ENCODE data around the gene TFR2. TPM values are rescaled to one million over a fixed set of nuclear protein-coding genes. Genes with fewer than 3 reads are reported as not detected.

The TFR2 gene
- total RNA-seq, 3 donors from 2014 or later: 0.48 TPM; not detected in 2

DNA sequence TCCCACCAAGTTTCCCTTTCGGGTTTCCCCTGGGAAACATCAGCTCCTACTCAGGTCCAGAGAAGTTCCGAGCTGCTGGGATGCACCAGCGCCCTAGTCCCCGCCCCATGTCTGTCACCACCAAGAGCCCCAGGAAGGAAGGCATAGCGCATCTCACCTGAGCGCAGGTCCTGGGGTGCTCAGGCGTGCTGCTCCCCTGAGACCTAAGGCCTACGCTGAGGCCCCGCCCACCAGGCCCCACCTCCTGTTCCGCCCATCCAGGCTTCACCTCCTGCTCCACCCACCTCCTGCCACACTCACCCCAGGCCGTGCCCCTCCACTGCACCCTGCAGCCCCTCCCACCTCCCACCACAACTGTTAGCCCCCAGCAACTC, 1.2 kb upstream of the TFR2 start:
- TF ChIP-seq, protein P1, sequence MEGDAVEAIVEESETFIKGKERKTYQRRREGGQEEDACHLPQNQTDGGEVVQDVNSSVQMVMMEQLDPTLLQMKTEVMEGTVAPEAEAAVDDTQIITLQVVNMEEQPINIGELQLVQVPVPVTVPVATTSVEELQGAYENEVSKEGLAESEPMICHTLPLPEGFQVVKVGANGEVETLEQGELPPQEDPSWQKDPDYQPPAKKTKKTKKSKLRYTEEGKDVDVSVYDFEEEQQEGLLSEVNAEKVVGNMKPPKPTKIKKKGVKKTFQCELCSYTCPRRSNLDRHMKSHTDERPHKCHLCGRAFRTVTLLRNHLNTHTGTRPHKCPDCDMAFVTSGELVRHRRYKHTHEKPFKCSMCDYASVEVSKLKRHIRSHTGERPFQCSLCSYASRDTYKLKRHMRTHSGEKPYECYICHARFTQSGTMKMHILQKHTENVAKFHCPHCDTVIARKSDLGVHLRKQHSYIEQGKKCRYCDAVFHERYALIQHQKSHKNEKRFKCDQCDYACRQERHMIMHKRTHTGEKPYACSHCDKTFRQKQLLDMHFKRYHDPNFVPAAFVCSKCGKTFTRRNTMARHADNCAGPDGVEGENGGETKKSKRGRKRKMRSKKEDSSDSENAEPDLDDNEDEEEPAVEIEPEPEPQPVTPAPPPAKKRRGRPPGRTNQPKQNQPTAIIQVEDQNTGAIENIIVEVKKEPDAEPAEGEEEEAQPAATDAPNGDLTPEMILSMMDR (IDR thresholded peaks at IDR 0.05): no peak
- TF ChIP-seq POLR2A (IDR thresholded peaks at IDR 0.05) (no peak), POLR2AphosphoS5 (IDR thresholded peaks at IDR 0.05) (no peak)
- Histone ChIP-seq H3K9me3 (no peaks in the 10 kb centered on the region), H3K27ac (no peak overlapping the region), H3K4me1 (no peaks in the 10 kb centered on the region), H3K4me3 (no peak overlapping the region), H3K27me3 (peaks cover 7 to 23% of the 10 kb centered on the region in 2 donors), H3K36me3 (no peaks in the 10 kb centered on the region)
- intact Hi-C loops (cut with DNase I; ENCODE audit: low total_unique reads): no loop called here
- no peak for DNase-seq (ENCODE audit: low spot score in 2 of 2)

DNA sequence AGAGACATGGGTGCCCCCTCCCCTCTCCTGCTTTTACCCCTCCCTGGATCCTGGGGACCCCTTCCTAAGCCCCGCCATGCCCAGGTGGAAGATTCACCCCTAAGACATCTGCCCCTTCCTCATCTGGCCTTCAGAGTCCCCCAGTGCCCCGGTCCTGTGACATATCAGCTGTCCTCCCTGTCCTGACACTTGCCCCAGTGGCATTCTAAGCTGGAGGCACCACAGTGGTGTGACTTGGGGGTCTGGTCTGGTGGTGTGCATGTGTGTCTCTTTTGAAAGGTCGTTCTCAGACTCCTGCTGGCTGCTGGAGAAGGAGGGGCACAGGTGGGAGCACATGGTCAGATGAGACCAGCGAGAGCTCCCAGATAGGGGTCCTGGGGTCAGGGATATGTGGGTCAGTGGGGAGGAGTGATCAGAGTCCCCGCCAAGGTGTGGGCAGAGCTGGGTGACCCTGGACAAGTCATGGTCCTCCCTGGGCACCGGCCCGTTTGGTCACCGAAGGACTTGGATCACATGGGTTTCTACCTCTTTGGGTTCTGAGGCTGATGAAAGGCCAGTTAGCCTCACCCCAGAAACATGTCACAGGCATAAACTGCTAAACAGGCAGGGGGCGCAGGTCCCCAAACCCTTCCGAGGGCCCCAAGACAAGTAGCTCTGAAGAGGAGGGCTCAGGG, 645 bp upstream of the TFR2 start:
- H3K27me3 ChIP-seq: peaks cover 7 to 18% of the 10 kb centered on the region in 2 donors
- no peaks in the 10 kb centered on the region for H3K4me1 ChIP-seq
- no peak overlapping the region for H3K27ac ChIP-seq
- H3K36me3 ChIP-seq: no peaks in the 10 kb centered on the region
- no peaks in the 10 kb centered on the region for H3K9me3 ChIP-seq
- no peak for DNase-seq (ENCODE audit: low spot score in 2 of 2)
- intact Hi-C loops (cut with DNase I; ENCODE audit: low total_unique reads): no loop called here
- TF ChIP-seq POLR2A (IDR thresholded peaks at IDR 0.05) (no peak), POLR2AphosphoS5 (IDR thresholded peaks at IDR 0.05) (no peak)
- TF ChIP-seq, protein P1 (IDR thresholded peaks at IDR 0.05): no peak
- H3K4me3 ChIP-seq: no peak overlapping the region

DNA sequence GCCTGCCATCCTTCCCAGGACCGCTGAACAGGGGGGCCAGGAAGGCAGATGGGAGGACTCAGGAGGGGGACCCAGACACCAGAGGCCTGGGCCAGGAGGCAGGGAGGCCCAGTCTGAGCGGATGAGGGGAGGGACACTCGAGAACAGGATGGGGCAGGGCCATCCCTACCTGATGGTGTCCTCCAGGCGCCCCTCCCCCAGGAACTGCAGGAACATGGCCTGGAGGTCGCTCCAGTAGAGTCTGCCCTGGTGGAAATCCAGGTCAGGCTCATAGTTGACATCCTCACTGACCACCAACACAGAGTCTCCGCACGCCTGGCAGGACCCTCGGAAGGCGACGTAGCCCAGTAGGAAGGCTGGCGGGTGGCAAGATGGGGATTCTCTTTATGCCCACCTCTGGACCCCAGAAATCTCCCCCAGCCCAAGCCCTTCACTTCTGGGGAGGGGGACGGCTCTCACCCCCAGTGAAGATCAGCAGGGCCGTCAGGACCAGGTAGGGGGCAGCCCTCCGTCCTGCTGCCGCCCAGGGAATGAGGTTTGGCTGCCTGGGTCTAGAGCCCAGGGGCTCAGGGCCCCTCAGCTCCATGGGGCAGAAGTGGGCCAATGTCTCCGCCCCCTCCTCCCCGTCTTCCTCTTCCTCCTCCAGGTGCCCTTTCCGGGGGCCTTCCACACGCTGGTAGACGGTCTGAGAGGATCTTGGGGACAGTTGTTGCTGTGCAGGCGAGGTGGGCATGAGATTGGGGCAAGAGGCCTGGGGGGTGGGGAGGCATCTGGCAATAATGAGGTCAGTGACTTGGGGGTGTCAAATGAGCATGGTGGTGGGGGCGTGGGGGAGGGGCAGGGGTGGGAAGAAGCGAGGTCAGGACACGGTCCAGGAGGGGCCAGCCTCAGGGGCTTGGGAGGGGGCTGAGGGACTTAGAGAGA, 573 bp downstream of the TFR2 start:
- no peak for TF ChIP-seq POLR2A (IDR thresholded peaks at IDR 0.05)
- TF ChIP-seq, protein P1 (IDR thresholded peaks at IDR 0.05): no peak
- TF ChIP-seq POLR2AphosphoS5 (IDR thresholded peaks at IDR 0.05): no peak
- Histone ChIP-seq H3K36me3 (no peaks in the 10 kb centered on the region), H3K4me3 (no peak overlapping the region), H3K27me3 (peaks cover 7 to 15% of the 10 kb centered on the region in 2 donors), H3K27ac (no peak overlapping the region), H3K9me3 (no peaks in the 10 kb centered on the region), H3K4me1 (no peaks in the 10 kb centered on the region)
- DNase-seq (ENCODE audit: low spot score in 2 of 2): no peak
- intact Hi-C loops (cut with DNase I; ENCODE audit: low total_unique reads): no loop called here

DNA sequence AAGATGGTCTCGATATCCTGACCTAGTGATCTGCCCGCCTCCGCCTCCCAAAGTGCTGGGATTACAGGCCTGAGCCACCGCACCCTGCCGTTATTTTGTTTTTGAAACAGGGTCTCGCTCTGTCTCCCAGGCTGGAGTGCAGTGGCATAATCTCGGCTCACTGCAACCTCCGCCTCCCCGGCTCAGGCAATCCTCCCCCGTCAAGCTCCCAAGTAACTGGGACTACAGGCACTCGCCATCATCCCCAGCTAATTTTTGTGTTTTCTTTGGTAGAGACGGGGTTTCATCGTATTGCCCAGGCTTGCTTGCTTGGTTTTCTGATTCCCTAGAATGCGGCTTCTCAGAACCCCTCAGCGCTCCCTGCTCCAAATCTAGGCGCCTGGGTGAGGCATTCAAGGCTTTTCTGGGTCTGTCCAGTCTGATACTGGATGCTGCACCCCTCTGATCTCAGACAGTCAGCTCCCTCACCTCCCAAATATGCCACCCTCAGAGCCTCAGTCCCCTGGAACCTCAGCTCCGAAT, 1.3 kb downstream of the TFR2 start:
- intact Hi-C loops (cut with DNase I; ENCODE audit: low total_unique reads): no loop called here
- TF ChIP-seq POLR2AphosphoS5 (IDR thresholded peaks at IDR 0.05) (no peak), POLR2A (IDR thresholded peaks at IDR 0.05) (no peak)
- TF ChIP-seq, protein P1 (IDR thresholded peaks at IDR 0.05): no peak
- DNase-seq (ENCODE audit: low spot score in 2 of 2): no peak
- Histone ChIP-seq H3K4me1 (no peaks in the 10 kb centered on the region), H3K9me3 (no peaks in the 10 kb centered on the region), H3K27ac (no peak overlapping the region), H3K27me3 (peaks cover 7 to 15% of the 10 kb centered on the region in 2 donors), H3K36me3 (no peaks in the 10 kb centered on the region), H3K4me3 (no peak overlapping the region)

Data from breast epithelium (tissue), 4 donors.